Measurements from ENCODE around the gene HIF1A.
"Not testable (repeated sequence)": the region's sequence is repeated elsewhere in the genome, so short reads cannot be mapped to it uniquely, and the experiment has no call there.

Gene HIF1A

GRCh38 chr14:61675291-61675690 is 20.0 kb upstream of the HIF1A start:
- no peak for DNase-seq

- no peak for DNase-seq
Measured at GRCh38 chr14:61677479-61677878, 17.8 kb upstream of the HIF1A start.

GRCh38 chr14:61678975-61679374 is 16.3 kb upstream of the HIF1A start:
- DNase-seq = no peak

GRCh38 chr14:61681413-61681812 is 13.9 kb upstream of the HIF1A start:
- DNase-seq = no peak

- no peak for DNase-seq
Measured at GRCh38 chr14:61683108-61683507, 12.2 kb upstream of the HIF1A start.

GRCh38 chr14:61690039-61690438 is 5.3 kb upstream of the HIF1A start:
- DNase-seq = no peak

- no peak for DNase-seq
Measured at GRCh38 chr14:61690982-61691381, 4.3 kb upstream of the HIF1A start.

- DNase-seq = no peak
Measured at GRCh38 chr14:61691495-61691894, 3.8 kb upstream of the HIF1A start.

GRCh38 chr14:61694039-61694438 is 1.3 kb upstream of the HIF1A start:
- no peak for DNase-seq

- DNase-seq = peak; percentile 22 to 25
Measured at GRCh38 chr14:61695695-61696527, 598 bp downstream of the HIF1A start.

- no peak for DNase-seq
Measured at GRCh38 chr14:61696753-61697318, 1.5 kb downstream of the HIF1A start.

- DNase-seq = no peak
Measured at GRCh38 chr14:61698206-61698980, 3.1 kb downstream of the HIF1A start.

- no peak for DNase-seq
Measured at GRCh38 chr14:61699027-61699426, 3.7 kb downstream of the HIF1A start.

GRCh38 chr14:61700104-61700886 is 5.0 kb downstream of the HIF1A start:
- DNase-seq = no peak

- no peak for DNase-seq
Measured at GRCh38 chr14:61701946-61702345, 6.6 kb downstream of the HIF1A start.

GRCh38 chr14:61703342-61704129 is 8.2 kb downstream of the HIF1A start:
- no peak for DNase-seq

GRCh38 chr14:61704554-61704953 is 9.2 kb downstream of the HIF1A start:
- DNase-seq = no peak

- DNase-seq = no peak
Measured at GRCh38 chr14:61705017-61705416, 9.7 kb downstream of the HIF1A start.

GRCh38 chr14:61706096-61706690 is 10.9 kb downstream of the HIF1A start:
- DNase-seq = no peak

- not testable (repeated sequence) for DNase-seq
Measured at GRCh38 chr14:61707774-61708173, 12.5 kb downstream of the HIF1A start.

GRCh38 chr14:61708693-61709092 is 13.4 kb downstream of the HIF1A start:
- not testable (repeated sequence) for DNase-seq

Data from activated CD4-positive, alpha-beta T cell treated with anti-CD3 and anti-CD28 coated beads, Interleukin-2, amount 50 U/mL, for 4 hours (primary cell).